HepG2 (cell line): ENCODE results near the gene MPIG6B. TPM values are rescaled to one million over a fixed set of nuclear protein-coding genes. Genes with fewer than 3 reads are reported as not detected.

Source experiments
- AGO1 ChIP-seq: fragments of 200-400 bp; formaldehyde crosslinking; IDR thresholded peaks from 2 replicates; pipeline ENCODE4 v1.6.1; 2017; ENCODE audit warnings: mild to moderate bottlenecking, low read depth, low read length, moderate library complexity; ENCODE audit not compliant: poor library complexity, severe bottlenecking
- CHD4 ChIP-seq: fragments of 200-600 bp; sonication (generic); IDR thresholded peaks from 2 replicates; pipeline ENCODE4 v1.7.0; 2017; ENCODE audit warnings: mild to moderate bottlenecking, low read length, borderline replicate concordance
- DNMT3B ChIP-seq: conservative IDR thresholded peaks from 2 replicates; pipeline ENCODE4 v1.6.1; 2016; ENCODE audit warnings: missing biosample characterization, control low read depth
- FOXJ3 ChIP-seq: sonication (generic); formaldehyde crosslinking; IDR thresholded peaks from 2 replicates; pipeline ENCODE4 v1.4.0; 2020; ENCODE audit warnings: missing genetic modification reagents, mild to moderate bottlenecking, borderline replicate concordance
- HOXD1 ChIP-seq: sonication (generic); formaldehyde crosslinking; IDR thresholded peaks from 2 replicates; pipeline ENCODE4 v1.5.0; 2020; ENCODE audit warnings: missing genetic modification reagents
- KLF16 ChIP-seq, 2 experiments: sonication (generic) in 1 of 2; formaldehyde crosslinking in 1 of 2; IDR thresholded peaks; 2 replicates each; pipeline versions ENCODE4 v1.6.1 to v1.8.0; 2016 to 2023; ENCODE audit warnings: missing genetic modification reagents in 2 of 2, missing compliant biosample characterization in 1 of 2
- MAFK ChIP-seq, 2 experiments: IDR thresholded peaks in 1 of 2; conservative IDR thresholded peaks in 1 of 2; 2 replicates each; pipeline ENCODE4 v1.6.1; 2011; ENCODE audit warnings: improper control_type of control experiment in 2 of 2, low read length in 2 of 2
- SMYD3 ChIP-seq: sonication (generic); formaldehyde crosslinking; IDR thresholded peaks from 2 replicates; pipeline ENCODE4 v1.8.1; 2023; ENCODE audit warnings: mild to moderate bottlenecking, missing genetic modification reagents
- TEAD3 ChIP-seq: optimal IDR thresholded peaks from 2 replicates; pipeline ENCODE3; 2016; ENCODE audit warnings: borderline replicate concordance
- ZNF777 ChIP-seq: sonication (generic); formaldehyde crosslinking; IDR thresholded peaks from 2 replicates; pipeline ENCODE4 v1.4.0; 2020; ENCODE audit warnings: missing genetic modification reagents
- ZNF816 ChIP-seq: sonication (generic); formaldehyde crosslinking; IDR thresholded peaks from 2 replicates; pipeline ENCODE4 v1.8.0; 2022; ENCODE audit warnings: missing genetic modification reagents, mild to moderate bottlenecking, borderline replicate concordance
- polyA plus RNA-seq, 8 experiments: library from polyadenylated mRNA; depleted of rRNA in 3 of 8; stranded (reverse) in 7 of 8; unstranded in 1 of 8; fragments of >200 nt; fragmentation: Illumina TruSeq in 4 of 8; extraction: Trizol in 4 of 8; gene quantifications; 2 replicates each; pipeline versions ENCODE4 v1.2.1 to v1.2.3, GENCODE V29; 2011 to 2016; ENCODE audit warnings: low read depth in 4 of 8, missing spikeins in 1 of 8, mixed read lengths in 1 of 8; ENCODE audit not compliant: insufficient read depth in 1 of 8
- total RNA-seq, 5 experiments: library from RNA; depleted of rRNA; stranded (reverse); fragments of >200 nt; fragmentation: Illumina TruSeq; extraction: Trizol; gene quantifications; 2 replicates each; pipeline ENCODE4 v1.2.3, GENCODE V29; 2016; ENCODE audit warnings: low read depth in 1 of 5
- TF ChIP-seq, protein P1 (sequence below), 2 experiments: sonication (generic) in 1 of 2; formaldehyde crosslinking in 1 of 2; IDR thresholded peaks; 2 replicates each; pipeline versions ENCODE4 v1.6.1 to v1.9.0; 2014 to 2022; ENCODE audit warnings: antibody characterized with exemption in 1 of 2, borderline replicate concordance in 1 of 2, inconsistent platforms in 1 of 2, low read depth in 1 of 2, missing genetic modification reagents in 1 of 2
- TF ChIP-seq, protein P2 (sequence below): fragments of 450-650 bp; IDR thresholded peaks from 2 replicates; pipeline ENCODE4 v1.6.1; 2016
- TF ChIP-seq, protein P3 (sequence below): sonication (generic); formaldehyde crosslinking; IDR thresholded peaks from 2 replicates; pipeline ENCODE4 v1.5.0; 2020; ENCODE audit warnings: mild to moderate bottlenecking, missing genetic modification reagents
- TF ChIP-seq, protein P4 (sequence below): IDR thresholded peaks from 2 replicates; pipeline ENCODE4 v1.6.1; 2018; ENCODE audit warnings: missing genetic modification reagents, mild to moderate bottlenecking, missing compliant biosample characterization
- TF ChIP-seq, protein P5 (sequence below): sonication (generic); IDR thresholded peaks from 2 replicates; pipeline ENCODE4 v1.6.1; 2016; ENCODE audit warnings: low read depth, borderline replicate concordance

MPIG6B gene
- total and polyA plus RNA-seq, 2 of the 13 experiments (the other 11 are each of a cell fraction or from before 2014, with no cell fraction given): not detected

DNA sequence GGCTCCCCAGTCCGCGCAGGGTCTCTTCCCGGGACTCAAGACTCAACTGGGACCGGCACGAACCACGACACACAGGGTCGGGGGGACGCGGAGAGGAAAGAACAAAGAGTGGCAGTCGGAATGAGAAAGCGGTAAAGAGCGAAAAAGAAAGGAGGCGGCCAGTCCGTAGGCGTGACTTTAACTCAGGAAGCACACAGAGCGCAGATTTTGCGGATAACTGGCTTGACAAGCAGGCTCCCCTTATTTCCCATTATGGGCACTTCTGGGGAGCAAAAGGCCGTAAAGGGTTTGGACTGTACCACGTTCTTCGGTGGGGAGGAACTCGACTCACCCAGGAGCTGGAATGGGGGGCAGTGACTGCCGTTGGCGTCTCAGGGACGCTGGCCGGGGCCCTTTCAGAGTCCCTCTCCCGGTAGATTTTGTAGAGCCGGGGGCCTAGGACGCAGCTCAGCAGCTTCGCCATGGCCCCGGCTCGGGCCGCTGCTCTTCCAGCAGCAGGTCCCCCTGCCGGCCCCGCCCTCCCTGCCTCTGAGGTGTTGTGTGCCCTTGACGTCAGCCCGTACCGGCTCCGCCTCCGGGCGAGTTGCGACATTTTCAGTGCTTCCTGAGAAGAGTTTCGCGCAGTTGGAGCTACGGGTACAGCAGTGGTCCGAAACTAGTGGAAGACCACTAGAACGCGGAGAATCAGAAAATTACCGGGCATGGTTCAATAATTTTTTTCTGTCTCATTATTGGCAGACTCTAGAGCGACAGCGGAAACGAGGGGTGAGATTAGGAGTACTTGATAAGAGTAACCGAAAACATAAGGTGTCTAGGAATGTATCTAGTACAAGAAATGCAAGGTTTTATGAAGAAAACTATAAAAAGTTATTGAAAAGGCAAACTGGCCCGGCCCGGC, 20.1 kb upstream of the MPIG6B start, which contains the start of gene ABHD16A (continued):
- peak; percentile 45 for TF ChIP-seq TEAD3 (CRISPR knock-in tag)
- TF ChIP-seq ZNF816 (CRISPR knock-in tag): peak; percentile 76
- no peak for TF ChIP-seq CHD4
- TF ChIP-seq, protein P1, sequence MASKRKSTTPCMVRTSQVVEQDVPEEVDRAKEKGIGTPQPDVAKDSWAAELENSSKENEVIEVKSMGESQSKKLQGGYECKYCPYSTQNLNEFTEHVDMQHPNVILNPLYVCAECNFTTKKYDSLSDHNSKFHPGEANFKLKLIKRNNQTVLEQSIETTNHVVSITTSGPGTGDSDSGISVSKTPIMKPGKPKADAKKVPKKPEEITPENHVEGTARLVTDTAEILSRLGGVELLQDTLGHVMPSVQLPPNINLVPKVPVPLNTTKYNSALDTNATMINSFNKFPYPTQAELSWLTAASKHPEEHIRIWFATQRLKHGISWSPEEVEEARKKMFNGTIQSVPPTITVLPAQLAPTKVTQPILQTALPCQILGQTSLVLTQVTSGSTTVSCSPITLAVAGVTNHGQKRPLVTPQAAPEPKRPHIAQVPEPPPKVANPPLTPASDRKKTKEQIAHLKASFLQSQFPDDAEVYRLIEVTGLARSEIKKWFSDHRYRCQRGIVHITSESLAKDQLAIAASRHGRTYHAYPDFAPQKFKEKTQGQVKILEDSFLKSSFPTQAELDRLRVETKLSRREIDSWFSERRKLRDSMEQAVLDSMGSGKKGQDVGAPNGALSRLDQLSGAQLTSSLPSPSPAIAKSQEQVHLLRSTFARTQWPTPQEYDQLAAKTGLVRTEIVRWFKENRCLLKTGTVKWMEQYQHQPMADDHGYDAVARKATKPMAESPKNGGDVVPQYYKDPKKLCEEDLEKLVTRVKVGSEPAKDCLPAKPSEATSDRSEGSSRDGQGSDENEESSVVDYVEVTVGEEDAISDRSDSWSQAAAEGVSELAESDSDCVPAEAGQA (IDR thresholded peaks at IDR 0.05; ENCODE audit: low read depth): peak; percentile 85
- TF ChIP-seq, protein P1 (CRISPR knock-in tag; IDR thresholded peaks at IDR 0.05; ENCODE audit: borderline replicate concordance): no peak
- TF ChIP-seq FOXJ3 (CRISPR knock-in tag): no peak; the same call in 1 of the 2 replicates
- TF ChIP-seq DNMT3B (CRISPR knock-in tag): 0 out of 2 replicates have a peak, but pooled peaks have one; percentile 23
- peak in 1 of 2 experiments; percentile 95; a peak in 2 of 4 replicates for TF ChIP-seq KLF16 (CRISPR knock-in tag; IDR thresholded peaks at IDR 0.05)
- no peak for TF ChIP-seq HOXD1
- no peak for TF ChIP-seq ZNF777 (CRISPR knock-in tag)
- TF ChIP-seq, protein P2, sequence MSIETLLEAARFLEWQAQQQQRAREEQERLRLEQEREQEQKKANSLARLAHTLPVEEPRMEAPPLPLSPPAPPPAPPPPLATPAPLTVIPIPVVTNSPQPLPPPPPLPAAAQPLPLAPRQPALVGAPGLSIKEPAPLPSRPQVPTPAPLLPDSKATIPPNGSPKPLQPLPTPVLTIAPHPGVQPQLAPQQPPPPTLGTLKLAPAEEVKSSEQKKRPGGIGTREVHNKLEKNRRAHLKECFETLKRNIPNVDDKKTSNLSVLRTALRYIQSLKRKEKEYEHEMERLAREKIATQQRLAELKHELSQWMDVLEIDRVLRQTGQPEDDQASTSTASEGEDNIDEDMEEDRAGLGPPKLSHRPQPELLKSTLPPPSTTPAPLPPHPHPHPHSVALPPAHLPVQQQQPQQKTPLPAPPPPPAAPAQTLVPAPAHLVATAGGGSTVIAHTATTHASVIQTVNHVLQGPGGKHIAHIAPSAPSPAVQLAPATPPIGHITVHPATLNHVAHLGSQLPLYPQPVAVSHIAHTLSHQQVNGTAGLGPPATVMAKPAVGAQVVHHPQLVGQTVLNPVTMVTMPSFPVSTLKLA: no peak
- TF ChIP-seq MAFK (conservative IDR thresholded peaks at IDR 0.05 in 1 of 2, IDR thresholded peaks at IDR 0.05 in 1 of 2; ENCODE audit: low read length in 2 of 2): 0 out of 4 replicates have a peak, but pooled peaks of 1 of the 2 experiments have one; percentile 5
- TF ChIP-seq, protein P3, sequence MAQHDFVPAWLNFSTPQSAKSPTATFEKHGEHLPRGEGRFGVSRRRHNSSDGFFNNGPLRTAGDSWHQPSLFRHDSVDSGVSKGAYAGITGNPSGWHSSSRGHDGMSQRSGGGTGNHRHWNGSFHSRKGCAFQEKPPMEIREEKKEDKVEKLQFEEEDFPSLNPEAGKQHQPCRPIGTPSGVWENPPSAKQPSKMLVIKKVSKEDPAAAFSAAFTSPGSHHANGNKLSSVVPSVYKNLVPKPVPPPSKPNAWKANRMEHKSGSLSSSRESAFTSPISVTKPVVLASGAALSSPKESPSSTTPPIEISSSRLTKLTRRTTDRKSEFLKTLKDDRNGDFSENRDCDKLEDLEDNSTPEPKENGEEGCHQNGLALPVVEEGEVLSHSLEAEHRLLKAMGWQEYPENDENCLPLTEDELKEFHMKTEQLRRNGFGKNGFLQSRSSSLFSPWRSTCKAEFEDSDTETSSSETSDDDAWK (CRISPR knock-in tag): no peak
- TF ChIP-seq AGO1: peak; percentile 41
- TF ChIP-seq, protein P4, sequence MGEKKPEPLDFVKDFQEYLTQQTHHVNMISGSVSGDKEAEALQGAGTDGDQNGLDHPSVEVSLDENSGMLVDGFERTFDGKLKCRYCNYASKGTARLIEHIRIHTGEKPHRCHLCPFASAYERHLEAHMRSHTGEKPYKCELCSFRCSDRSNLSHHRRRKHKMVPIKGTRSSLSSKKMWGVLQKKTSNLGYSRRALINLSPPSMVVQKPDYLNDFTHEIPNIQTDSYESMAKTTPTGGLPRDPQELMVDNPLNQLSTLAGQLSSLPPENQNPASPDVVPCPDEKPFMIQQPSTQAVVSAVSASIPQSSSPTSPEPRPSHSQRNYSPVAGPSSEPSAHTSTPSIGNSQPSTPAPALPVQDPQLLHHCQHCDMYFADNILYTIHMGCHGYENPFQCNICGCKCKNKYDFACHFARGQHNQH (CRISPR knock-in tag): peak; percentile 90
- TF ChIP-seq, protein P5, sequence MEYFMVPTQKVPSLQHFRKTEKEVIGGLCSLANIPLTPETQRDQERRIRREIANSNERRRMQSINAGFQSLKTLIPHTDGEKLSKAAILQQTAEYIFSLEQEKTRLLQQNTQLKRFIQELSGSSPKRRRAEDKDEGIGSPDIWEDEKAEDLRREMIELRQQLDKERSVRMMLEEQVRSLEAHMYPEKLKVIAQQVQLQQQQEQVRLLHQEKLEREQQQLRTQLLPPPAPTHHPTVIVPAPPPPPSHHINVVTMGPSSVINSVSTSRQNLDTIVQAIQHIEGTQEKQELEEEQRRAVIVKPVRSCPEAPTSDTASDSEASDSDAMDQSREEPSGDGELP: peak; percentile 63
- TF ChIP-seq SMYD3 (CRISPR knock-in tag): peak; percentile 91; the same call in 1 of the 2 replicates
